ENCODE data around the gene KRTAP4-9.
"Not testable (repeated sequence)": the region's sequence is repeated elsewhere in the genome, so short reads cannot be mapped to it uniquely, and the experiment has no call there.

Gene KRTAP4-9

DNA sequence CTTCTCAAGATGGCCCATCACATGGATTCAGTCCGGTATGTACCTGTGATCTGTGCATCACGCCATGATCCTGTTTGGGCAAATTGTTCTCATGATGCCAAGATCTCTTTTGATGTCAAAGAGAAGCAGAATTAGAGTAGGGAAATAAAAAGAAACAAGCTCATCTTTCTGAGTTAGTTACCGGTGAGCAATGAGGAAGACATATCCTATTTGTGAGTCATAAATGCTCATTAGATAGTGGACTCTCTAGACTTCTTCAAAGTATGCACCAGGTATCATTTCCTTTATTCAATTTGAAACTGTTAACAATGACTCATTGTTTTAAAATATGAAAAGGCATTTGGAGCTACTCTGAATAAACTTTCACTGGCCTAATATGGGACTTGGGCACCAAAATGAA is 26.8 kb downstream of the KRTAP4-9 start:
- peak; percentile 42 for DNase-seq (ENCODE audit: low read depth)

DNA sequence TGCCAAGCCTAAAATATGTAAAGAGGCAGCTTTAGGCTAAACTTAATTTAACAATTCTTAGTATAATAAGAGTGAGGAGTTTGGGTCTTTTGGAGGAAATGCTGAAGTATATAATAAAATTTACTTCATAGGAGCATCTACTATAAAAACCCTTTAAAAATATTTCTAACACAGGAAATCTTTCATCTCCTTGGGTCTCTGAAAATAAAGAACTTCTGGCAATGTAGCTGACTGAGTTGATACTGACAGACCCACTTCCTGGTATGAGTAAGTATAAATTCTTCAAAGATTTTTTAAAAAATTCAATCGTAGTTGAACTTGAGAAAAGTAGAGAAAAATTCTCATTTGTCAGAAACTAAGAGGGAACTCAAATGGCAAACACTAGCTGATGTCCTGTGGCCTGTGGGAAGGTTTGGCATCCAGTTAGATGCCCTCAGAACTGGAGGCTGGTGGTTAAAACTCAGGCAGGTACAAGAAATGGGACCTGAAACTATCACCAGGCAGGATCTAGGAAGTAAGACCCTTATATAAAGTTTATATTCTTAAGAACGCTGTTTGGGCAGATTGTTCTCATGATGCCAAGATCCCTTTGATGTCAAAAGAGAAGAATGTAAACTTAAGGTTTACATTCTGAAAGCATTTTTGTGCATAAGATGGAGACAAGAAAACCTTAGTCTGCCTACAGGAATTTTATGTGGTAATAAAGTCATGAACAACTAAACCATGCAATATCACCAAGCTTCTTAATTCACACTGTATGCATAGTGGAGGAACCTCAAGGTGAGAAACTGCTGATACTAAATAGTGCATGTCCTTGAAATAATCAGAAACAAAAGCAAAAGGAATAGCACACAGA is 28.9 kb downstream of the KRTAP4-9 start:
- DNase-seq (ENCODE audit: low read depth): no peak

DNA sequence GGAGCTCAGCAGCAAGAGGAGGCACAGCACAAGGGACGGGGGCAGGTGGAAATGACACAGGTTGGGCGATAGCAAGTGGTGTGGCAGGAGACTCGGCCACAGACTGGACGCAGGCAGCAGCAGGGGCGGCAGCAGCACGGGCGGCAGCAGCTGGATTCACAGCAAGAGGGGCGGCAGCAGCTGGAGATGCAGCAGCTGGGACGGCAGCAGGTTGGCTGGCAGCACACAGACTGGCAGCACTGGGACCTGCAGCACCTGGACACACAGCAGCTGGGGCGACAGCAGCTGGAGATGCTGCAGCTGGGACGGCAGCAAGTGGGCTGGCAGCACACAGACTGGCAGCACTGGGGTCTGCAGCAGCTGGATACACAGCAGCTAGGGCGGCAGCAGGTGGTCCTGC is 34.7 kb downstream of the KRTAP4-9 start:
- not testable (repeated sequence) for DNase-seq (ENCODE audit: low read depth)

DNA sequence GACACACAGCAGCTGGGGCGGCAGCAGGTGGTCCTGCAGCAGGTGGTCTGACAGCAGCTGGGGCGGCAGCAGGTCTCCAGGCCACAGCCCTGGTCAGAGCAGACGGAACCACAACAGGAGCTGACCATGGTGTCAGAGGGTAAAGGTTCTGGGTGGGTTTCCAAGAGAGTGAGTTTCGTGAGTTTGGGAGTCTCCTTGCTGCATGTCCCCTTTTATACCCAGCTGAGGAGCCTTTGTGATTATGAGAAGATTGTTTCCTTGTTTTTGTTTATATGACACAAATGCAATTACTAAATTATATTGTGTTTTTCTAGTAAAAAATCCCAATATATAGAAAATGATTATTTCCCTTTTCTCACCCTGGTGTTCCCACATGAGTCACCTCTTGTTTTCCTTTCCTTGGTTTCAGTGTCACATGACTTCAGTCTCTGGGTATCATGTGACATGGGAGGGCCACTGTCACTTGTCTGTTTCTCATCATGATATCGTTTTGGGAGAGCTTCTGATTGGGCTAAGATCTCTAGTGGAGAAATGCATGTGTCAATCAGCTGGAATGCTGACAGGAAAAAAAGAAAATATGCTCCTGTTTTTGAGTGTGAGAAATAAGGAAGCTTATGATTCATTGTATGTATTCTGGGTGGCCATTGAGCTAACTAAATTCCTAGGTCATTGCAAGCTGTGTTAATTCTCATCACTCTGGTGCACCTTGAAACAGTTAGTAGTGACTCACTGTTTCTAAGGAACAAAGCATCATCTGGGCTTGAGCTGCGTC is 35.4 kb downstream of the KRTAP4-9 start, which contains the start of gene KRTAP4-6:
Gene KRTAP4-6 (minus strand): TSS at position 185 of the 772 bp plus-strand sequence. CDS start 57 bp downstream, at position 128.
- DNase-seq (ENCODE audit: low read depth): peak; percentile 93

DNA sequence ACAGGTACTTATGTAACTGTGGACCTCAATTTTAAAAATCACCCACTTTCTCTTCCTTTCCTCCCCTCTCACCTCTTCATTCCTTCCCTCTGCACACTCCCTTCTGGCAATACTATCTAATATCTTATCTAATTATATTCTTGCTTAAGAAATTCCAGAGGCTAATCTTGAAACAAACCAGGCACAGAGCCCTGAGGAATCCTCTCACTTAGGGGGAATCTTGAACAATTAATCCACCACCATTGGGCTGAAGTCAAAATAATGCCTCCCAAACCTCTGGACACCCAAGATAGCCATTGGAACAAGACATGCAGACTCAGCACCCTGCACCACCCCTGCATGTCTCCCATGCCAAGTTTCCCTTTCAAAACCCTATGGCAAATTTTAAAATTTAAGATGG is 36.2 kb downstream of the KRTAP4-9 start:
- no peak for DNase-seq (ENCODE audit: low read depth)

DNA sequence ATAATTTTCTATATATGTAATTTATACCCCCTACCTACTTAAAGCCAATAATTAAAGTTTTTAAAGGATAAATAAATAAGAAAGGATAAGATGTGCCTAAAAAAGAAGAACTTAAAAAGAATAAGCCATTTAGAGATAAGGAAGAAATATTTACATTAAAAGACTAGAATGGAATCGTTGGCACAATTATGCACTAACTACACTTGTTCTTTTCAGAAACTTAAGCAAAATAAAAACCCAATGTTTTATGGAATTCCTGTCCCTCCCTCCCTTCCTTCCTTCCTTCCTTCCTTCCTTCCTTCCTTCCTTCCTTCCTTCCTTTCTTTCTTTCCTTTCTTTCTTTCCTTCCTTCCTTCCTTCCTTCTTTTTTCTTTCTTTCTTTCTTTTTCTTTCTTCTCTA is 39.7 kb downstream of the KRTAP4-9 start:
- no peak for DNase-seq (ENCODE audit: low read depth)

DNA sequence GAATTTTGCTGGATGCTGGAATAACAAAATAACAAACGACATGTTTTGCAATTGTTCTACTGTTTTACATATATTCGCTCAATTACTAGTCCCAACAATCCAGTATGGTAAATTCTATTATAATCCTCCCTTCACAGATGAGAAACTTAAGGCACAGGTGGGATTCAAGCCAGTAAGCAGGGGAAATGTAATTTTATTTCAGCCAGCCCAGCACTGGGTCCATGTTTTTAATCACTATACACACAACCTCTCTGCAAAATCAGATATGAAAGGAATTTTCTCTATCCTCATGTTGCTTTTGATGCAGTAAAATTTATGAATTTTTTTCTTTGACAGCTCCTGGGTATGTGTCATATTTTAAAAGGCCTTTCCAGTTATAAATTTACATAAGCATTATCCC is 40.1 kb downstream of the KRTAP4-9 start:
- DNase-seq (ENCODE audit: low read depth): no peak

DNA sequence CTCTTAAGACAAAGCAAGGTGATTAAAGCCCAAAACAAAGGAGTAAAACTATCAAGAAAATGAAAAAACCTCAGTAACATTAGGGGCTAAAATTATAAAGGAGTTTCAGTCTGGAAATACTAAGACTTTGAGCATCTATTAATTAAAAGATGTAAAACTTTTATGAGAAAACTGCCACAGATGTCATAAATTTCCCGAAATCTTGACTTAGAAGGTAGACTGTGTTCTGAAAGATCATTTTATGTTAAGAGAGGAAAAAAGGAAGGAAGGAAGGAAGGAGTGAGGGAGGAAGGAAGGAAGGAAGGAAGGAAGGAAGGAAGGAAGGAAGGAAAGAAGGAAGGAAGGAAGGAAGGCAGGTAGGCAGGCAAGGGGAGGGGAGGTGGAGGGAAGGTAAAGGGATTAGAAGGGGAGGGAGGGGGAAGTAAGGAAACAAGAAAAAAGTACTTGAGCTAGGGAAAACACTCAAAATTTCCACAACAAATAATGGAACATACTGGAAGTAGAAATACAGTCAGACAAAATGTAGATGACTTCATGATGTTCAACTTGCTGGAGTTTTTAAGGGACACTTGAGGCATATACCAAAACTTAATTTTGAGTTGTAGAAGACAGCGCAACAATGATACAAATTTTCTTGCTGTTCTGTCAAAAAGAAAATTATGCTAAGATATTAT is 42.5 kb downstream of the KRTAP4-9 start:
- no peak for DNase-seq (ENCODE audit: low read depth)

DNA sequence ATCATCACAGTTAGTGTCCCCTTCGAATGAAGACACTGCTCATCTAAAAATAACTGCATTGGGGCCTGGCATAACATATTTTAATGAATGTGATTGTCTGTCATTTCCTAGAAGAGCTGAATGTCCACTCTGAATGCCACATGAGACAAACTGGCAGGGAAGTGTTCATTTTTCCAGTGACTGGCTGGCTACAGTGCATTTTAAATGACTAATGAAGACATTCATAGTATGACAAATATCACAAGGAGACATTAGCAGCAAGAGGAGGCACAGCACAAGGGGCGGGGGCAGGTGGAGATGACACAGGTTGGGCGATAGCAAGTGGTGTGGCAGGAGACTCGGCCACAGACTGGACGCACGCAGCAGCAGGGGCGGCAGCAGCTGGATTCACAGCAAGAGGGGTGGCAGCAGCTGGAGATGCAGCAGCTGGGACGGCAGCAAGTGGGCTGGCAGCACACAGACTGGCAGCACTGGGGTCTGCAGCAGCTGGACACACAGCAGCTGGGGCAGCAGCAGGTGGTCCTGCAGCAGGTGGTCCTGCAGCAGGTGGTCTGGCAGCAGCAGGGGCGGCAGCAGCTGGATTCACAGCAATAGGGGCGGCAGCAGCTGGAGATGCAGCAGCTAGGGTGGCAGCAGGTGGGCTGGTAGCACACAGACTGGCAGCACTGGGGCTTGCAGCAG is 43.9 kb downstream of the KRTAP4-9 start:
- not testable (repeated sequence) for DNase-seq (ENCODE audit: low read depth)

DNA sequence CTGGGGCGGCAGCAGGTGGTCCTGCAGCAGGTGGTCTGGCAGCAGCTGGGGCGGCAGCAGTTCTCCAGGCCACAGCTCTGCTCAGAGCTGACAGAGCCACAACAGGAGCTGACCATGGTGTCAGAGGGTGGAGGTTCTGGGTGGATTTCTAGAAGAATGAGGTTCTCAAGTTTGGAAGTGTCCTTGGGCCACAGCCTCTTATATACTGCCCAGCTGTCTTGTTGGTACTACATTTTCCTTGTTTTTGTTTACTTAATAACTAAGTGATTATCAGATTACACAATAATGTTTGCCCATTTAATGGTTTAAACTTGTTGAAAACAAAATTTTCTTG is 44.4 kb downstream of the KRTAP4-9 start, which contains the start of gene KRTAP4-5:
Gene KRTAP4-5 (minus strand): TSS at position 174 of the 334 bp plus-strand sequence. CDS start 58 bp downstream, at position 116.
- DNase-seq (ENCODE audit: low read depth): no peak

DNA sequence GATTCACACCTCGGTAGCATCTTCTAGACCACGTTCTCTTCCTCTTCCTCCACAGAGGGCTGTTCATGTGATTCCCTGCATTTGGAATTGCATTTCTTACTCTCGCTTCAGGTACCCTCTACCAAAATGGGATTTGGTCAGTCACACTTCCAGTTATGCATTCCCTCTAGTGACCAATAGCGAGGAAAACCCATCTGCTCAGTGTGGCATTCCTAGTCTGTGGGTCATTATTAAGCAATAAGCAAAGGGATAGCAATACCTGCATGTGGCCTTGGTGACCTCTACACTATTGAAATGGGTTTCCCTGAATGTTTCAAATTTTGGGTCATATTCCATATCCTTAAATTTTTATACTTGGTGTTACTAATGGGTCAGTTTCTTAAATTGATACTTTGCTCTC is 44.8 kb downstream of the KRTAP4-9 start:
- no peak for DNase-seq (ENCODE audit: low read depth)

DNA sequence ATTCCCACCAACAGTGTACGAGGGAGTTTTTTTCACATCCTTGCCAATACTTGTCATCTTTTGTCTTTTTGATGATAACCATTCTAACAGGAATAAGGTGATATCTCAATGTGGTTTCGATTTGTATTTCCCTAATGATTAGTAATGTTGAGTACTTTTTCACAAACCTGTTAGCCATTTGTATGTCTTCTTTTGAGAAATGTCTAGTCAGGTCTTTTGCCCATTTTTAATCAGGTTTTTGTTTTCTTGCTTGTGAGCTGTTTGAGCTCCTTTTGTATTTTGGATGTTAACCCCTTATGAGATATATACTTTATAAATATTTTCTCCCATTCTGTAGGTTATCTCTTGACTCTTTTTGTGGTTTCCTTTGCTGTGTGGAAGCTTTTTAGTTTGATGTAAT is 46.3 kb downstream of the KRTAP4-9 start:
- no peak for DNase-seq (ENCODE audit: low read depth)

DNA sequence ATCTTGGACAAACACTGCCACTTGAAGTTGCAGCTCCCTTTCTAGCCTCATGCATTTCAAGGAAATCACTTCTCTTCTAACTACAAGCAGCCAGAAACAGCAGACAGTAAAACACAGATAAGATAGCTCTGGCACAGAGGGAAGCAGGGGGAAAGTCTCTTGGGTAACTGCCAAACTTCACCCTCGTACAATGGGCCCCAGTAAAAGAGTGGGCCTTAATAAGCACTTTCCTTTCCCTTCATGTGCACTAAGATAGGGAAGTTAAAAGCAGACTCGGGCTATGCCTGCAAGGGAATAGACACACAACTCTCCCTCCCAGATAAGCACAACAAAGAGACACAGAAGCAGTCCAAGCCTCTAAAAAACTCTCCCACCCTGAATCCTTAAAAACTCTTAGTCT is 48.7 kb downstream of the KRTAP4-9 start:
- no peak for DNase-seq (ENCODE audit: low read depth)
